HTR-8/SVneo (cell line): ENCODE data around the gene PES1.
"Not testable (repeated sequence)": the region's sequence is repeated elsewhere in the genome, so short reads cannot be mapped to it uniquely, and the experiment has no call there.

Experiments
- DNase-seq: peaks from one replicate; pipeline ENCODE4 v3.0.0; 2011; ENCODE audit warnings: low spot score, mixed read lengths; ENCODE audit not compliant: insufficient read length
- FAIRE-seq: peaks from 2 replicates; lab custom pipeline; 2011; peaks lifted over from hg19 to GRCh38; lab: Jason Lieb, UNC

Gene PES1

GRCh38 chr22:30591588-30592359 is at the start of gene PES1:
Gene PES1, minus strand, starts transcription at chr22:30591910. Its CDS starts 77 bp downstream, at chr22:30591833.
- peak; percentile 92 for FAIRE-seq
- DNase-seq = peak; percentile 89

- DNase-seq = no peak
- no peak for FAIRE-seq
Measured at GRCh38 chr22:30640839-30641430, 49.2 kb upstream of the PES1 start.

- FAIRE-seq = no peak
Measured at GRCh38 chr22:30640361-30640760, 48.7 kb upstream of the PES1 start.

GRCh38 chr22:30637701-30638114 is 46.0 kb upstream of the PES1 start:
- no peak for FAIRE-seq
- no peak for DNase-seq

More at GRCh38 chr22:30640361-30640760, 48.7 kb upstream of the PES1 start:
- no peak for DNase-seq

GRCh38 chr22:30636226-30637077 is 44.7 kb upstream of the PES1 start:
- no peak for FAIRE-seq

GRCh38 chr22:30635273-30636225 is 43.8 kb upstream of the PES1 start, which contains the start of gene SLC35E4:
Gene SLC35E4, plus strand, starts transcription at chr22:30635781. Its CDS starts 670 bp downstream, at chr22:30636451.
- DNase-seq (peak; percentile 81), FAIRE-seq (no peak)

More at GRCh38 chr22:30636226-30637077, 44.7 kb upstream of the PES1 start:
- no peak for DNase-seq

GRCh38 chr22:30634471-30635233 is 42.9 kb upstream of the PES1 start:
- no peak for FAIRE-seq
- DNase-seq = peak; percentile 88

GRCh38 chr22:30631469-30631868 is 39.8 kb upstream of the PES1 start:
- DNase-seq, FAIRE-seq: not testable (repeated sequence)

- no peak for DNase-seq
- FAIRE-seq = no peak
Measured at GRCh38 chr22:30628491-30628890, 36.8 kb upstream of the PES1 start.

- FAIRE-seq = no peak
- DNase-seq = no peak
Measured at GRCh38 chr22:30627471-30627870, 35.8 kb upstream of the PES1 start.

- FAIRE-seq (no peak), DNase-seq (no peak)
Measured at GRCh38 chr22:30626413-30626812, 34.7 kb upstream of the PES1 start.

GRCh38 chr22:30619909-30620308 is 28.2 kb upstream of the PES1 start:
- DNase-seq, FAIRE-seq: not testable (repeated sequence)

- FAIRE-seq = no peak
- DNase-seq = no peak
Measured at GRCh38 chr22:30617819-30618218, 26.1 kb upstream of the PES1 start.

GRCh38 chr22:30615543-30615954 is 23.8 kb upstream of the PES1 start:
- no peak for FAIRE-seq
- DNase-seq = no peak

- DNase-seq (no peak), FAIRE-seq (no peak)
Measured at GRCh38 chr22:30614879-30615278, 23.2 kb upstream of the PES1 start.

- DNase-seq = no peak
- no peak for FAIRE-seq
Measured at GRCh38 chr22:30614268-30614667, 22.6 kb upstream of the PES1 start.

- no peak for FAIRE-seq
- no peak for DNase-seq
Measured at GRCh38 chr22:30612789-30613188, 21.1 kb upstream of the PES1 start.

- no peak for DNase-seq
- no peak for FAIRE-seq
Measured at GRCh38 chr22:30611197-30611596, 19.5 kb upstream of the PES1 start.

- no peak for FAIRE-seq
- no peak for DNase-seq
Measured at GRCh38 chr22:30610299-30610698, 18.6 kb upstream of the PES1 start.
